SK-N-SH (cell line): ENCODE measurements around the gene STRN. TPM values are rescaled to one million over a fixed set of nuclear protein-coding genes. Genes with fewer than 3 reads are reported as not detected.

Source experiments
- CTCF ChIA-PET: fragments of 300-600, 350-600 bp; formaldehyde crosslinking; extraction: SDS; loops from one replicate; lab custom pipeline; 2021; lab: Yijun Ruan, JAX
- POLR2A ChIA-PET: fragments of 350-600 bp; sonication (Branson Sonifier 250); formaldehyde crosslinking; extraction: SDS; loops from one replicate; lab custom pipeline; 2020; ENCODE audit warnings: antibody characterized with exemption, inconsistent platforms; lab: Yijun Ruan, JAX
- DNase-seq: peaks from one replicate; pipeline ENCODE4 v3.0.0; 2012
- H2AFZ ChIP-seq: fragments of 200-600 bp; sonication (generic); 2 replicates; pipeline ENCODE4 v1.8.1; 2016; ENCODE audit warnings: antibody characterized with exemption, mild to moderate bottlenecking, low read depth
- H3F3A ChIP-seq: fragments of 200-600 bp; sonication (generic); replicated peaks from 2 replicates; pipeline ENCODE3; 2016; ENCODE audit warnings: antibody characterized with exemption, mild to moderate bottlenecking; ENCODE audit not compliant: insufficient read depth
- H3K27ac ChIP-seq, 2 experiments: fragments of 200-500 bp in 1 of 2; fragments of 200-600 bp in 1 of 2; sonication (Bioruptor generic) in 1 of 2; sonication (generic), shearing (Covaris generic) in 1 of 2; 2 replicates each; pipeline versions ENCODE4 v1.5.1 to v1.6.1; 2014 to 2016; ENCODE audit warnings: low read depth in 2 of 2, inconsistent platforms in 1 of 2, low read length in 1 of 2, mild to moderate bottlenecking in 1 of 2, mixed read lengths in 1 of 2
- H3K27me3 ChIP-seq: fragments of 200-600 bp; sonication (generic), shearing (Covaris generic); 2 replicates; pipeline ENCODE4 v1.6.1; 2016; ENCODE audit warnings: mixed run types; ENCODE audit not compliant: insufficient read depth
- H3K36me3 ChIP-seq, 2 experiments: fragments of 200-500 bp in 1 of 2; fragments of 200-600 bp in 1 of 2; sonication (Bioruptor generic) in 1 of 2; sonication (generic) in 1 of 2; replicated peaks in 1 of 2; 2 replicates each; pipeline versions ENCODE3 to v1.5.1; 2014 to 2016; ENCODE audit warnings: low read length in 1 of 2, mild to moderate bottlenecking in 1 of 2; ENCODE audit not compliant: insufficient read depth in 2 of 2, control insufficient read depth in 1 of 2
- H3K4me1 ChIP-seq, 2 experiments: fragments of 200-500 bp in 1 of 2; fragments of 200-600 bp in 1 of 2; sonication (Bioruptor generic) in 1 of 2; sonication (generic), shearing (Covaris generic) in 1 of 2; 2 replicates each; pipeline versions ENCODE4 v1.5.1 to v1.6.1; 2014 to 2016; ENCODE audit warnings: low read depth in 1 of 2, low read length in 1 of 2, mixed run types in 1 of 2; ENCODE audit not compliant: insufficient read depth in 2 of 2, control insufficient read depth in 1 of 2
- H3K4me2 ChIP-seq: fragments of 200-600 bp; sonication (generic), shearing (Covaris generic); 2 replicates; pipeline ENCODE4 v1.6.1; 2017; ENCODE audit warnings: mixed run types
- H3K4me3 ChIP-seq, 2 experiments: fragments of 200-500 bp in 1 of 2; fragments of 200-600 bp in 1 of 2; sonication (Bioruptor generic) in 1 of 2; sonication (generic), shearing (Covaris generic) in 1 of 2; 2 replicates each; pipeline versions ENCODE4 v1.5.1 to v1.8.1; 2014 to 2016; ENCODE audit warnings: low read depth in 2 of 2, inconsistent platforms in 1 of 2, low read length in 1 of 2, mild to moderate bottlenecking in 1 of 2, mixed read lengths in 1 of 2, moderate library complexity in 1 of 2
- H3K79me2 ChIP-seq: fragments of 200-600 bp; sonication (generic); 2 replicates; pipeline ENCODE4 v1.8.1; 2017; ENCODE audit warnings: mild to moderate bottlenecking; ENCODE audit not compliant: insufficient read depth
- H3K9ac ChIP-seq: fragments of 200-600 bp; sonication (generic); 2 replicates; pipeline ENCODE4 v1.6.1; 2017; ENCODE audit warnings: mixed run types
- H3K9me2 ChIP-seq: fragments of 200-600 bp; sonication (generic); 2 replicates; pipeline ENCODE4 v1.6.1; 2017; ENCODE audit warnings: mixed run types
- H3K9me3 ChIP-seq: fragments of 200-600 bp; sonication (generic); 2 replicates; pipeline ENCODE4 v1.6.1; 2017; ENCODE audit warnings: mixed run types, mild to moderate bottlenecking, moderate library complexity
- H4K20me1 ChIP-seq: fragments of 200-600 bp; sonication (generic); 2 replicates; pipeline ENCODE4 v1.6.1; 2017; ENCODE audit warnings: mild to moderate bottlenecking, mixed run types; ENCODE audit not compliant: insufficient read depth
- ELF1 ChIP-seq: IDR thresholded peaks from 2 replicates; pipeline ENCODE4 v1.4.0; 2012
- EP300 ChIP-seq, 2 experiments: IDR thresholded peaks; 2 replicates each; pipeline versions ENCODE4 v1.4.0 to v1.6.1; 2012; ENCODE audit warnings: borderline replicate concordance in 1 of 2, low read depth in 1 of 2, low read length in 1 of 2
- FOSL2 ChIP-seq: IDR thresholded peaks from 2 replicates; pipeline ENCODE4 v1.4.0; 2012; ENCODE audit warnings: low read depth, mild to moderate bottlenecking, moderate library complexity, borderline replicate concordance
- GABPA ChIP-seq: IDR thresholded peaks from 2 replicates; pipeline ENCODE4 v1.4.0; 2012; ENCODE audit warnings: low read depth, mild to moderate bottlenecking
- GATA2 ChIP-seq: sonication (generic); formaldehyde crosslinking; IDR thresholded peaks from 2 replicates; pipeline ENCODE4 v1.5.0; 2020; ENCODE audit warnings: mild to moderate bottlenecking, missing genetic modification reagents
- IRF3 ChIP-seq: fragments of 150-350 bp; IDR thresholded peaks from 2 replicates; pipeline ENCODE4 v1.6.1; 2016; ENCODE audit warnings: mild to moderate bottlenecking, low read depth, low read length
- JUND ChIP-seq: IDR thresholded peaks from 2 replicates; pipeline ENCODE4 v1.4.0; 2012
- MAX ChIP-seq: IDR thresholded peaks from 2 replicates; pipeline ENCODE4 v1.4.0; 2012; ENCODE audit warnings: low read depth
- MEF2A ChIP-seq: IDR thresholded peaks from 2 replicates; pipeline ENCODE4 v1.4.0; 2012; ENCODE audit warnings: low read depth, borderline replicate concordance
- PBX3 ChIP-seq: IDR thresholded peaks from 2 replicates; pipeline ENCODE4; 2012
- POLR2AphosphoS5 ChIP-seq: IDR thresholded peaks from 2 replicates; pipeline ENCODE4 v1.6.1; 2012; ENCODE audit warnings: low read depth, low read length
- REST ChIP-seq: IDR thresholded peaks from 2 replicates; pipeline ENCODE4 v1.6.1; 2012; ENCODE audit warnings: mild to moderate bottlenecking, low read depth, low read length, moderate library complexity
- WGBS: methylation state at CpG from one replicate; pipeline ENCODE4 v1.1.6; 2017; ENCODE audit warnings: low lambda C conversion rate; 5-methylcytosine and 5-hydroxymethylcytosine counted together
- polyA plus RNA-seq, 3 experiments: library from polyadenylated mRNA; depleted of rRNA; stranded (reverse); fragments of >200 nt; gene quantifications; 2 replicates each; pipeline ENCODE4 v1.2.3, GENCODE V29; 2012

The STRN gene
- polyA plus RNA-seq, 1 of the 3 experiments (the other 2 are of a cell fraction), result 4.8 TPM

GRCh38 chr2:36854241-36854640, 112.1 kb downstream of the STRN start (continued):
- no peak for TF ChIP-seq PBX3
- TF ChIP-seq ELF1, result no peak
- no peak for TF ChIP-seq POLR2AphosphoS5
- no peak for TF ChIP-seq MEF2A
- TF ChIP-seq GATA2 (CRISPR knock-in tag), result no peak
- TF ChIP-seq REST, result no peak

- POLR2A ChIA-PET, result no interaction called here
- TF ChIP-seq FOSL2 (no peak), POLR2AphosphoS5 (no peak), GATA2 (CRISPR knock-in tag) (no peak), IRF3 (no peak), MEF2A (no peak), REST (no peak), EP300 (IDR thresholded peaks at IDR 0.05; ENCODE audit: borderline replicate concordance in 1 of 2, low read depth in 1 of 2, low read length in 1 of 2) (no peak), JUND (no peak), GABPA (no peak), MAX (no peak)
- TF ChIP-seq, all 33 proteins: peak for 0
- no peaks in the 10 kb centered on the region for H3K9me3 ChIP-seq
- H3K9me2 ChIP-seq, result no peaks in the 10 kb centered on the region
- DNase-seq, result no peak
- no peak overlapping the region for H3K4me2 ChIP-seq
- no peak overlapping the region for H3K4me3 ChIP-seq
- CTCF ChIA-PET, result interaction anchor here (1.1 to 1.4 kb wide), 3 partner anchors 9 to 69 kb away, joined by 3 to 5 read pairs (median 3); no protein-coding TSS in a partner anchor
- H4K20me1 ChIP-seq, result no peaks in the 10 kb centered on the region
- no peaks in the 10 kb centered on the region for H3F3A ChIP-seq
- H2AFZ ChIP-seq, result no peak overlapping the region
- 98% methylated on average over 8 of the region's 8 CpGs for WGBS
- no peaks in the 10 kb centered on the region for H3K27me3 ChIP-seq
- no peaks in the 10 kb centered on the region for H3K79me2 ChIP-seq
- no peaks in the 10 kb centered on the region for H3K4me1 ChIP-seq
- H3K9ac ChIP-seq, result no peak overlapping the region
- H3K27ac ChIP-seq, result no peak overlapping the region
- H3K36me3 ChIP-seq, result peaks cover 56 to 60% of the 10 kb centered on the region in 2 experiments
Observed at GRCh38 chr2:36849265-36849664, 117.1 kb downstream of the STRN start.
